Activated T-helper 1 cell treated with anti-CD3 and anti-CD28 coated beads, Interleukin-12 subunit alpha, Interleukin-12 subunit beta, Interleukin-2, Interleukin-4 antibody, amounts not matched to agents 30 ng/mL and 10 ng/mL and 1 ng/mL, durations not matched to agents 14 hours and 24 hours and 36 hours (primary cell): ENCODE data around the gene ASIC1. TPM values are rescaled to one million over a fixed set of nuclear protein-coding genes. Genes with fewer than 3 reads are reported as not detected.

Experiments
- DNase-seq: peaks from one replicate; pipeline ENCODE4 v3.0.0; 2021; ENCODE audit warnings: low spot score
- H3K27ac Mint-ChIP-seq: one replicate; pipeline ENCODE4 v1.8.0; 2021; ENCODE audit warnings: mild to moderate bottlenecking, mixed read lengths
- H3K27me3 Mint-ChIP-seq: one replicate; pipeline ENCODE4 v1.8.0; 2022; ENCODE audit warnings: mild to moderate bottlenecking, moderate library complexity, mixed read lengths; ENCODE audit not compliant: insufficient read depth
- H3K36me3 Mint-ChIP-seq: one replicate; pipeline ENCODE4 v1.8.0; 2021; ENCODE audit warnings: low read depth, mixed read lengths
- H3K4me1 Mint-ChIP-seq: one replicate; pipeline ENCODE4 v1.8.0; 2021; ENCODE audit warnings: low read depth, mixed read lengths
- H3K4me3 Mint-ChIP-seq: one replicate; pipeline ENCODE4 v1.8.0; 2021; ENCODE audit warnings: mild to moderate bottlenecking, moderate library complexity, mixed read lengths
- H3K9me3 Mint-ChIP-seq: one replicate; pipeline ENCODE4 v1.8.0; 2021; ENCODE audit warnings: mixed read lengths
- intact Hi-C: fragments of 100-400 bp; cut with micrococcal nuclease; formaldehyde crosslinking; loops from one replicate; pipeline ENCODE4 v1.15.1; 2024
- total RNA-seq: library from RNA; stranded (reverse); gene quantifications from 2 replicates; pipeline ENCODE4 v1.2.3, GENCODE V29; 2022

Gene ASIC1
- total RNA-seq, 1 donor from 2014 or later: 10.2 TPM

DNA sequence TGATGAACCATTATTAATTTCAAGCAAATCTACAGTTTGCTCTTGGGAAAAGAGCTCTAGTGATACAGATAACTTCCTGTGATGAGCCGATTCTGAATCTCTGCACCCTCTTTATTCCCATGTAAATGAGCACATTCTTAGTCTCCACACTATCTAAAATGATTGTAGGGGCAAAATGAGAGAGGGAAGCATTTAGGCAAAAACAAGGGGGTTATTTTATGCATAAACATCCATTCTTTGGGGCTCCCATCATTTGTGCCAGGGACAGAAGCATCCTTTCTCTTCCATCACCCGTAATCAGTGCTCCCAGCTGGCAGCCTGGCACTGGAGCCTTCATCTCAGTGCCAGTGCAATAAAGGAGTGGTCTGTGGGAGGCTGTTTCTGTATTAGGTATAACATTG is 44.7 kb downstream of the ASIC1 start:
- Mint-ChIP-seq H3K4me3 (no peak overlapping the region), H3K27me3 (peaks cover 2% of the 10 kb centered on the region), H3K36me3 (peaks cover 32% of the 10 kb centered on the region), H3K9me3 (no peaks in the 10 kb centered on the region), H3K27ac (no peak overlapping the region), H3K4me1 (no peaks in the 10 kb centered on the region)
- no peak for DNase-seq
- intact Hi-C loops: no loop called here

GRCh38 chr12:50102646-50103309 is 45.4 kb downstream of the ASIC1 start:
- no peak overlapping the region for H3K4me3 Mint-ChIP-seq
- H3K27ac Mint-ChIP-seq: no peak overlapping the region
- H3K4me1 Mint-ChIP-seq: no peaks in the 10 kb centered on the region
- no peaks in the 10 kb centered on the region for H3K9me3 Mint-ChIP-seq
- intact Hi-C loops: no loop called here
- peaks cover 31% of the 10 kb centered on the region for H3K36me3 Mint-ChIP-seq
- no peak for DNase-seq
- peaks cover 2% of the 10 kb centered on the region for H3K27me3 Mint-ChIP-seq

- peaks cover 26% of the 10 kb centered on the region for H3K36me3 Mint-ChIP-seq
- DNase-seq: no peak
- no peak overlapping the region for H3K4me3 Mint-ChIP-seq
- no peaks in the 10 kb centered on the region for H3K9me3 Mint-ChIP-seq
- intact Hi-C loops: no loop called here
- H3K27ac Mint-ChIP-seq: no peak overlapping the region
- peaks cover 2% of the 10 kb centered on the region for H3K4me1 Mint-ChIP-seq
- peaks cover 2% of the 10 kb centered on the region for H3K27me3 Mint-ChIP-seq
Observed at GRCh38 chr12:50103351-50103750, 46.0 kb downstream of the ASIC1 start.

DNA sequence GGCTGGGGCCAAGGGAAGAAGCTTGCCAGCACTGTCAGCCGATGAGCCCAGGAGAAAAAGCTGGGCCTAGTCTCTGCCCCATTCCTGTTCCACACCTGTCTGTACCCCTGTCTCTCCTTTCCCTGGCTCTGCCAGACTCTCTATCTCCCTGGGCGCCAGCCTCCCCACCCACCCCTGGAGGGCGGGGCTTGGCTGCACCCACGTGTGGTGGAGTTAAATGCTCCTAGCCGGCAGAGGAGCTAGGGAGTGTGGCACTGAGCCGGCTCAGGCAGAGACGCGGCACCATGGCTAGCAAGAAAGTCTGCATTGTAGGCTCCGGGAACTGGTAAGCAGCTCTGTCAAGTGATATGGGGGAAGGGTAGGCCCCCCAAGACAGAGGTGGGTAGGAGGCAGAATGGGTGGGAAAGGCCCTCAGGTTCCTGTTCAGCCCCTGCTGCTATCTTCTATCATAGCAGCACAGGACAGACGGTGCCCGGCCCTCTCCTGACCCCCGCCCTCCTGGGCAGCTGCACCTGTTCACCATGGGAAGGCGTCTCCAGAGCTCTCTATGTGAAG is 46.4 kb downstream of the ASIC1 start, which contains the start of gene GPD1:
GPD1 (plus strand) TSS at position 242 of the 555 bp plus-strand sequence; CDS start at position 285, 43 bp downstream.
- DNase-seq: no peak
- no peak within 1 kb of the TSS for H3K27ac Mint-ChIP-seq
- H3K9me3 Mint-ChIP-seq: no peaks in the 10 kb centered on the region
- peaks cover 2% of the 10 kb centered on the region for H3K27me3 Mint-ChIP-seq
- H3K4me3 Mint-ChIP-seq: no peak within 1 kb of the TSS
- intact Hi-C loops: no loop called here
- H3K36me3 Mint-ChIP-seq: peaks cover 22% of the 10 kb centered on the region
- peaks cover 5% of the 10 kb centered on the region for H3K4me1 Mint-ChIP-seq

DNA sequence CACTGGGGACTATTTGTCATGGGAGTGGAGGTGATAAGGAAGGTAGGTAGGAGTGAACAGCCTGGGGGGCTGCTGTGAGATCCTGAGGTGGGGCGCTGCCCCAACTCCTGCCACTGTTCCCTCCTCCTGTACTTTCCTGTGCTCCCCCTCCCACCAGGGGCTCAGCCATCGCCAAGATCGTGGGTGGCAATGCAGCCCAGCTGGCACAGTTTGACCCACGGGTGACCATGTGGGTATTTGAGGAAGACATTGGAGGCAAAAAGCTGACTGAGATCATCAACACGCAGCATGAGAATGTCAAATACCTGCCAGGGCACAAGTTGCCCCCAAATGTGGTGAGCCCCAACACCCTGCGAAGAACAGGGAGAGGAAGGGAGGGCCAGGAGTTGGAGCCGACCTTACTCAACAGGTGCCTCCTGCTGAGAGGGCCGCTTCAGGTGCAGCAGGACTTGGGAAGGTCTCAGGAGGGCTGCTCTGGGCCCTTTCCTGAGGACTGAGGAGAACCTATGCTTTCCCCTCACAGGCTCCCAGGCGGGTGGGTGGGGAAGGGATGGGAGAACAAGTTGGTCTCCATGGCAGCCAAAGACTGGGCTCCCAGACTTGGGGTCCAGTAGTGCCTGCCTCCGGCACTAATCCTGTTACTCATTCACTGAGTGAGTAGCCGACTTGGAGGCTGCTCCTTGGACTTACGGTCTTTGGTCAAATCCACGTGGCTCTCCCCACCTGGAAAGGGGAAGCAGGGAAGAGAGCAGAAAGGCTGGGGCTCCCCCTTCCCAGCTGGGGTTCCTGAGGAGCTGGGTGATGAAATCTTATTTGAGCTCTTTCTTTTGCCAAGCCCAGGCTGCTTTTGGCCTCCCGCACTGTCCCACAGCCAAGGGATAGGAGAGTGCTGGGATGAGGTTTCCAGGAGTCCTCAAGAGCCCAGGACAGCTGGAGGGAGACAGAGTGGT is 47.3 kb downstream of the ASIC1 start:
- no peak overlapping the region for H3K4me3 Mint-ChIP-seq
- H3K9me3 Mint-ChIP-seq: no peaks in the 10 kb centered on the region
- intact Hi-C loops: no loop called here
- H3K27me3 Mint-ChIP-seq: peaks cover 2% of the 10 kb centered on the region
- no peak for DNase-seq
- H3K36me3 Mint-ChIP-seq: peaks cover 14% of the 10 kb centered on the region
- H3K4me1 Mint-ChIP-seq: peaks cover 5% of the 10 kb centered on the region
- no peak overlapping the region for H3K27ac Mint-ChIP-seq

GRCh38 chr12:50105913-50106450 is 48.6 kb downstream of the ASIC1 start:
- Mint-ChIP-seq H3K4me3 (no peak overlapping the region), H3K4me1 (peaks cover 14% of the 10 kb centered on the region), H3K27ac (no peak overlapping the region), H3K36me3 (peaks cover 5% of the 10 kb centered on the region), H3K27me3 (peaks cover 2% of the 10 kb centered on the region), H3K9me3 (no peaks in the 10 kb centered on the region)
- DNase-seq: no peak
- intact Hi-C loops: no loop called here

- H3K27ac Mint-ChIP-seq: no peak overlapping the region
- H3K9me3 Mint-ChIP-seq: no peaks in the 10 kb centered on the region
- no peak for DNase-seq
- intact Hi-C loops: no loop called here
- peaks cover 2% of the 10 kb centered on the region for H3K27me3 Mint-ChIP-seq
- H3K4me3 Mint-ChIP-seq: no peak overlapping the region
- H3K36me3 Mint-ChIP-seq: no peaks in the 10 kb centered on the region
- peaks cover 14% of the 10 kb centered on the region for H3K4me1 Mint-ChIP-seq
Observed at GRCh38 chr12:50106907-50107306, 49.5 kb downstream of the ASIC1 start.

DNA sequence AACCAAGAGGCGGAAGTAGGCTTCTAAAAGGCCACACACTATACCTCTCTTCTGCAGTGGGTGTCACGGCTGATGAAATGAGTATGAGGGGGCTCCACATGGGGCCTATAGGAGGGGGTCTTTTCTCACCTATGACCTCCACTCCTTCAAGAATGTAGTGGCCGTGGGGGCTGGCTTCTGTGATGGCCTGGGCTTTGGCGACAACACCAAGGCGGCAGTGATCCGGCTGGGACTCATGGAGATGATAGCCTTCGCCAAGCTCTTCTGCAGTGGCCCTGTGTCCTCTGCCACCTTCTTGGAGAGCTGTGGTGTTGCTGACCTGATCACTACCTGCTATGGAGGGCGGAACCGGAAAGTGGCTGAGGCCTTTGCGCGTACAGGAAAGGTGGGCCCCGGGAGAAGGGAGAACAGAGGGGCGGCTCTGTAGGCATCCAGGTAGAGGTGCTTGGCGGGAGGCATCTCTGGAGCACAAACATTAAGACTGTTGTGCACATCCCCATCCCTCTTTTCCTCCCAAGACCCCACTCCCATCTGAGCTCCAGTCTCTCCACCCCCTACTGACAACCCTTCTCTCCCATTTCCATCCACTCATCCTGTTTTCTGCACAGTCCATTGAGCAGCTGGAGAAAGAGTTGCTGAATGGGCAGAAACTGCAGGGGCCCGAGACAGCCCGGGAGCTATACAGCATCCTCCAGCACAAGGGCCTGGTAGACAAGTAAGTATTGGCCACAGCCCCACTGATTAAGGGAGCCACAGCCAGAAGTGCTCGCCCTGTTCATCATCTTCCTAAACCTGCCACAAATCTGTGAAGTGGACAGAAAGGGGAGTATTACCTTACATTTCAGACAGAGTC is 50.2 kb downstream of the ASIC1 start:
- intact Hi-C loops: no loop called here
- H3K27ac Mint-ChIP-seq: no peak overlapping the region
- H3K36me3 Mint-ChIP-seq: no peaks in the 10 kb centered on the region
- peaks cover 15% of the 10 kb centered on the region for H3K4me1 Mint-ChIP-seq
- DNase-seq: no peak
- H3K9me3 Mint-ChIP-seq: no peaks in the 10 kb centered on the region
- no peak overlapping the region for H3K4me3 Mint-ChIP-seq
- peaks cover 2% of the 10 kb centered on the region for H3K27me3 Mint-ChIP-seq

DNA sequence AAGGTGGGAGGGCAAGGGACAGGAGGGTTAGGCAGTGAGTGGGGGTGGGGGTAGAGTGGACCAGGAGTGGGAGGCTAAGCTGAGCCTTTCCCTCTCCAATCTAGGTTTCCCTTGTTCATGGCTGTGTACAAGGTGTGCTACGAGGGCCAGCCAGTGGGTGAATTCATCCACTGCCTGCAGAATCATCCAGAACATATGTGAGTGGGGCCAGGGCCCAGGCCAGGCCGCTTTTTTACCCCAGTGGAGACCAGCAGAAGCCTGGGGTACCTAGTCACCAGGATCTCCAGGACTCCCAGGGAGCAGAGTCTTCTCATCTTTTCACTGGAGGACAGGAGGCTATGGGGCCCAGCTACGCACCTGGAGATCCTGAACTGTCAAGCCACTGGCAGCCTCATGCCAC is 51.9 kb downstream of the ASIC1 start:
- Mint-ChIP-seq H3K36me3 (no peaks in the 10 kb centered on the region), H3K27ac (no peak overlapping the region), H3K4me1 (peaks cover 27% of the 10 kb centered on the region), H3K9me3 (no peaks in the 10 kb centered on the region), H3K4me3 (no peak overlapping the region), H3K27me3 (no peaks in the 10 kb centered on the region)
- intact Hi-C loops: no loop called here
- no peak for DNase-seq

DNA sequence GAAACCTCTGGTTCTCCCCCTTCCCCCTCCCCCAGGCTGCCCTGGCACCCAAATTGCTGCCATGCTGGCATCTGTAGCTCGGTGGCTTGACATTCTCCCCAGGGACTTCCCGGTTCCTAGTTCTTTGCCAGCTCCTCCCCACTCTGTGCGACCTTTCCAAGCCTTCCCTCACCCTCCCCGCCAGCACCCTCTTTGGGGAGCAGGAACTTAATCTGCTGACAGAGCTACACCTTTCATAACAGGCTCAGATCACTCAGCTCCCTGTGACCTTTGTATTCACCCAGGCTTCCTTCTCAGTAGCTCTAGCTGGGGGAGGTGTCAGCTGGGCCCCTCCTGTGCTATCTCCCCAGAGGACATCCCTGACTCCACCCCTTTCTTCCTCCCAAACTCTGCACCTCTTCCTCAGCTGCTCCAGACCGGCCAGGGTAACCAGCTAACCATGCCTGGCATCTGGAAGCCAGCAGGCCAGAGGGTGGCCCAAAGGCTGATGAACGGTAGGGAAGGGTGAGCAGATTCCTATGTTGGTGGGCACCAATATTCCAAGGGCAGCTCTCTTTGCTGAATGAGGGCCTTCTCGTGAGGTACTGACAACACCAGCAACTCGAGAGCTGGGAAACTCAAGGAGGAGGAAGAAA is 52.8 kb downstream of the ASIC1 start:
- no peaks in the 10 kb centered on the region for H3K27me3 Mint-ChIP-seq
- peaks cover 31% of the 10 kb centered on the region for H3K4me1 Mint-ChIP-seq
- peak overlapping the region; percentile 50 for H3K4me3 Mint-ChIP-seq
- DNase-seq: no peak
- intact Hi-C loops: loop anchor here (2.0 to 10.0 kb wide), 7 partner anchors 23 to 1062 kb away; partner anchors contain the start of genes ATF1, LIMA1, SLC11A2 and TFCP2
- peak overlapping the region; percentile 68 for H3K27ac Mint-ChIP-seq
- no peaks in the 10 kb centered on the region for H3K9me3 Mint-ChIP-seq
- H3K36me3 Mint-ChIP-seq: peaks cover 2% of the 10 kb centered on the region

- no peaks in the 10 kb centered on the region for H3K9me3 Mint-ChIP-seq
- intact Hi-C loops: loop anchor here (1.0 to 10.0 kb wide), 10 partner anchors 22 to 1061 kb away; partner anchors contain the start of genes ATF1, LIMA1, SLC11A2 and SMARCD1
- H3K27me3 Mint-ChIP-seq: no peaks in the 10 kb centered on the region
- DNase-seq: no peak
- H3K4me3 Mint-ChIP-seq: peak overlapping the region; percentile 94
- peak overlapping the region; percentile 68 for H3K27ac Mint-ChIP-seq
- H3K4me1 Mint-ChIP-seq: peaks cover 34% of the 10 kb centered on the region
- peaks cover 7% of the 10 kb centered on the region for H3K36me3 Mint-ChIP-seq
Observed at GRCh38 chr12:50110762-50111351, 53.5 kb downstream of the ASIC1 start.
